Tongue (tissue), 2 donors: Measurements from ENCODE around the gene IGFL1. TPM values are rescaled to one million over a fixed set of nuclear protein-coding genes. Genes with fewer than 3 reads are reported as not detected.
"Not testable (repeated sequence)": the region's sequence is repeated elsewhere in the genome, so short reads cannot be mapped to it uniquely, and the experiment has no call there.

ENCODE experiments used
- DNase-seq: peaks from one replicate; pipeline ENCODE4 v3.0.0-alpha.2; 2015
- total RNA-seq: library from RNA; depleted of rRNA; stranded (reverse); fragments of >200 nt; gene quantifications from one replicate; pipeline ENCODE4 v1.2.3, GENCODE V29; 2014

Gene IGFL1
- total RNA-seq, result not detected

DNA sequence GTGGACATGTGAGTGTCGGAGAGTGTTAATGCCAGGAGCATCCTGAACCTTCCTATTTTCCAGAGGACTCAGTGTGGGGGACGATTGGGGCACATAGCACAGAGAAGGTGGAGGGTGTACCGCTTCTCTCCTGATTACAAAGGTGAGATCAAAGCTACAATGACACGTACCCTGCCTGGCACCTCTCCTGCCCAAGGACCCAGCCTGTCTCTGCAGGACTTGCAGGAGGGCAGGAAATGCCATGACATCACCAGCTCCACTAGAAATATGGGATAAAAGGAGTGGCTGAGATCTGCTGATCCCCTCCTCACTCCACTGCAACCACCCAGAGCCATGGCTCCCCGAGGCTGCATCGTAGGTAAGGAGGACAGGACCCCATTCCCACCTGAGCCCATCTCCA is at the start of gene IGFL1:
TSS of gene IGFL1 (plus strand) at position 301 of the 400 bp plus-strand sequence. CDS start at position 334, 33 bp downstream.
- no peak for DNase-seq

DNA sequence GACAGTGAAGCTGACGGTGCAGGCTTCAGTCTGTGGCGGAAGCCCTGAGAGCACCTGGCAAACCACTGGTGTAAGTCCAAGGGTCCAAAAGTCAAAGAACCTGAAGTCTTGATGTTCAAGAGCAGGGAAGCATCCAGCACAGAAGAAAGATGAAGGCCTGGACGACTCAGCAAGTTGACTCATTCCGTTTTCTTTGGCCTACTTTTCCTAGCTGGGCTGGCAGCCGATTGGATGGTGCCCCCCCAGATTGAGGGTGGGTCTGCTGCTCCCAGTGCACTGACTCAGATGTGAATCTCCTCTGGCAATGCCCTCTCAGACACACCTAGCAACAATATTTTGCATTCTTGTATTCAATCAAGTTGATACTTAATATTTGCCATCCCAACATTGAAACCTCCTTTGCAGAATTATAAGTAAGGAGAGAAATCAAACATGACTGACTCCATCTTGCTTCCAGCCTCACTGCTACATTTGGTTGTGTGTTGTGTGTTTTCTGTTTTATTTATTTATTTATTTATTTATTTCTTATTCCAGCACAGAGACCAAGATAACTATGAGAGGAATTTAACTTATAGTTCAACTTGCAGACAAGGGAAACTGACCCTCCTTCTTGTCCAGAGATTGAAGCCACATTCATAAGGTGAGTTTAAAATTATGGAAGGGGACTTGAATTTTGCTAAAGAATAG is 48.7 kb upstream of the IGFL1 start:
- DNase-seq, result no peak

DNA sequence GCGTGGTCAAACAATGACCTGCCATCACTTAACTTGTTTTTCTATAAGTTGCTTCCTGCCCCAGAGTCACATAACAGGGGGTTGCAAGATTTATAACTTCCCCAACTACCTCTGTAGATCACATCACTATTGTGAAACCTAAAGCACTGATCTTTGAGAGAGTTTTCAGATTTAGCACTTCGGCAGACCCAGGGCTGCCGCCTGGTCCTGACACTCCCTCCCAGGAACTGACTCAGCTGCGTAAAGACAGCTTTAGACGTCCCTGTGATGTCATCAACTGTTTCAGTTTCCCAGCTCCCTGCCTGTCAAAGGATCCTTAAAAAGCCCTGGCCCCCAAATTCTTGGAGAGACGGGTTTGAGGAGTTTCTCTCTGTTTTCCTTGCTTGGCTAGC is 48.2 kb upstream of the IGFL1 start:
- no peak for DNase-seq

DNA sequence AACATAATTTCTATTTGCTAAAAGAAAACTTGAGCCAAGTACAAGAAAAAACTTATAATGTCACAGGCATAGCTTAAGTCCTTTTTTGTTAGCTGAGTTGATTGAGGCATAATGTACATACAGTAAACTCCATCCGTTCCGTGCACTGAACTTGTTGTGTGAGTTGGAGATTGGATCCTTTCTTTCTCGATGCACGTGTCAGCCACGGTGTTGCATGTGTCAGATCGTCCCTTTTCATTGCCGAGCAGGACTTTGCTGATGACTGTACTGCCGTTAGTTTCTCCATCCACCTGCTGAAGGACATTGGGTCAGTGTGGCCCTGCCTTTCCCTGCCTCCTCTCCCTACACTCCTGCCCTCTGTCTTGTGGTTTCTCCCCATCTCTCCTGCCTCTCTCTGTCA is 47.1 kb upstream of the IGFL1 start:
- DNase-seq, result no peak

DNA sequence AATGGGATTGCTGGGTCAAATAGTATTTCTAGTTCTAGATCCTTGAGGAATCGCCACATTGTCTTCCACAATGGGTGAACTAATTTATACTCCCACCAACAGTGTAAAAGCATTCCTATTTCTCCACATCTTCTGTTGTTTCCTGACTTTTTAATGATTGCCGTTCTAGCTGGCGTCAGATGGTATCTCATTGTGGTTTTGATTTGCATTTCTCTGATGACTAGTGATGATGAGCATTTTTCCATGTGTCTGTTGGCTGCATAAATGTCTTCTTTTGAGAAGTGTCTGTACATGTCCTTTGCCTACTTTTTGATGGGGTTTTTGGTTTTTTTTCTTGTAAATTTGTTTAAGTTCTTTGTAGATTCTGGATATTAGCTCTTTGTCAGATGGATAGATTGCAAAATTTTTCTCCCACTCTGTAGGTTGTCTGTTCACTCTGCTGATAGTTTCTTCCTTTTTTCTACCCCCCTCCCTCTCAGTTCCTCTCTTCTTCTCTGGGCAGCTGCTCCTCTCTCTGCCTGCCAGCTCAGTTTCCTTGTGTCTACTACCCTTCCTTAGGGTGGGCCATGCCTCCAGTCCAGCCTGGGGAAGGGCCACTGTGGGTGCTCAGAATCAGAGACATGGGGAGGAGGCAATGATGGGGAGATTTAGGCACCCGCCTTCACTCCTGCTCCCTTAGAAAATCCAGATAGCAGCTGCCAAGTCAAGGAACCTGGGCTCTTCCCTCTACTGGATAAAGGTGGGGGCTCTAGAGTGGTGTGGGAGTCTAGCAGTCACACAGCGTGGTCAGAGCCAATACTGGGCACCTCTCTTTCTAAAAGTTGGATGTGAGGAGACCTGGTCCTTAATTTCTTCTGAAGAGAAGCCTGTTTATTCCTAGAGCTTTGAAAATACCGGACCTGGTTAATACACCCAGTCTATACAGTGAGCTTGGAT is 44.5 kb upstream of the IGFL1 start:
- not testable (repeated sequence) for DNase-seq

DNA sequence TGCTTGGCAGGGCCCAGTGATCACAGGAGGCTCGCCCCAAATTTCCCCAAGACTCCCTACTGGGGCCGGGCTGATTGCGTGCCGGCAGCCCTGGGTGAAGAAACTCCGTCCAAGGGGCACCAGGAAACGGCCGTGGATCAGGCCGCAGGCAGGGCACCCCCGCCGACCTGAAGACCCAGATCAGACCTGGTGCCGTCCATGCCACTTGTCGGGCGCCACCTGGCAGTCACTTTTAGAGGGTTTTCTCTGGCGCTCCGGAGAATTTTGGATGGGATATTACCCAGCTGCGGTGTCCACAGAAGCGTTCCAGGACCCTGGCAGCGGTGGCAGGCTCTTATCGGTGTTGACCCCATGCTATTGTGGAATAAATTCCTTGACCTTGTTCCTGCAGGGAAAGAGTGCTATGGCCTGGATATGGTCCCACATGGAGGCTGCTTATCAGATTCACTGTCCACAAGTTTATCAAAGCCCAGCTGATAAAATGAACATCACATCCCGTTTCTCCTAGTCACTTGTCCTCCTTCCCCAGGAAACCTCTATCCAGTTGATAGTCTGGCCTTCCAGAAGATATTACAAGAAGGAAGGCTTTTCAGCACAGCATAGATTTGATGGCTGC is 43.3 kb upstream of the IGFL1 start:
- no peak for DNase-seq

DNA sequence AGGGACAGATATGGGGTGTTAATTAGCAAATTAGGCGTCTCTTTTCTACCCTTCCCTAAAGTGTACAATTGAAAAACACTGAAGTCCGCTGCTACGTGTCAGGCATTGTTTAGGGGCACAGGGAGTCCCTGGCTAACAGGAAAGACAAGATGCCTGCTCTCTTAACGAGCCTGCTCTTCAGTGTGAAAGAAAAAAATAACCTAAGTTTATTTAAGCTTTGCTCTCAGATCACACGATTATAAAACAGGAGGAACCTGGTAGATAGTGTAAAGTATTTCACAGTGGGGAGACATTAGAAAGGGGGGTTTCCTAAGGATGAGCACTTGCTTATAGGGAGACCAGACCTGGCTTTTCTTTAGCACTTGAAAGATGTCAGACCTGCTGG is 42.8 kb upstream of the IGFL1 start:
- DNase-seq, result peak; percentile 25

DNA sequence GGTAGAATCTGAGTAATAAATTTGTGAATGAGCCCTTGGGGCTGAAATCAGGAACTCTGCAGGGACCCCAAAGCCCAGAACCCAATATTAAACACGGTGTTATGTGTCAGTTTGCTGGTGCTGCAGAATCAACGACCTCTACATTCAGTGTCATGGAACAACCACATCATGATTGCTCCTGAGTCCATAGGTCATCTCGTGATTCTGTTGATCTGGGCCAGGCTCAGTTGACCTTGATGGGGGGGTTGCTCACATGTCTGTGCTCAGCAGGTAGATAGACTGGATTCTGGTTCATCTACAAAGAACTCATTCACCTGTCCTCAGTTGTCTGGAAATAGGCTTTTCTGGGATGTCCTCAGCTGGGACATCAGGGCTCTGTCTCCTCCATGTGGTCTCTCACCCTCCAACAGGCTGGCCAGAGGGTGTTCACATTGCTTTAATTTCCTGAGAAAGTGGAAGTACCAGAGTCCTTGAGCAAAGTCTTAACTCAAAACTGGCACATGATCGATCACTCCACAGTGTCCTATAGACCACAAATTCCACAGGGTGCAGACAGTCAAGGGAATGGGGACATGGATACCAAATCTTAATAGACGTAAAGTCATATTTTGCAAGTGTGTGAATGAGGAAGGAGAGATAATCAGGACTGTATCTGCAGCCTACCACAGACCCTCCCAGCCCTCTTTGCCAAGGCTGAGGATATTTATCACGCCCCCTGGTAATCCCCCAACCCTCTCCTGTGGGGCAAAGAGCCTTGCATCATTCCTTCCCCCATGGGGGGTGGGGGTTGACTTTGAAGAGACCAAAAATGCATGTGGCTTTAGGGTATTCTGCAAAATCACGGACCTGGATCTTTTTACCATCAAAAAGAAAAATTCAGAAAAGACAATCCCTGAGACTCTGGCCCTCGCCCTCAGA is 39.3 kb upstream of the IGFL1 start:
- DNase-seq, result no peak

DNA sequence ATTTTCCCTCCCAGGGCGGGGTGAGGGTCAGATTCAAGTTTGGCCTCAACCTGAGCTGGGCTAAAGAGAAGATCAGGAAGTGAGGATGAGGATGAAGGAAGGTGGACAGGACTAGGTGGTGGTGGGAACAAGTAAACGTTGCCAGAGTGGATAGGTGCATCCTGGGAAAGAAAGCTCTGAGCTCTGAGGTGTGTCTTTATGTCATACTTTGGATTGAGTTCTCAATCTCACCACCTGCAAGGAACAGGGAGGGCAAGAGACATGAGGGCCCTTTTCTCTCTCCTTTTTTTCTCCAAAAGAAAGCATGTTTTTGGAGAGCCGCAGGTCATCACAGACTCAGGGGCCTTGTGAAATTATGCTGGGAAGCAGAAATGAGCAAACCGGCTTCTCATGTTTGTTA is 38.2 kb upstream of the IGFL1 start:
- no peak for DNase-seq

DNA sequence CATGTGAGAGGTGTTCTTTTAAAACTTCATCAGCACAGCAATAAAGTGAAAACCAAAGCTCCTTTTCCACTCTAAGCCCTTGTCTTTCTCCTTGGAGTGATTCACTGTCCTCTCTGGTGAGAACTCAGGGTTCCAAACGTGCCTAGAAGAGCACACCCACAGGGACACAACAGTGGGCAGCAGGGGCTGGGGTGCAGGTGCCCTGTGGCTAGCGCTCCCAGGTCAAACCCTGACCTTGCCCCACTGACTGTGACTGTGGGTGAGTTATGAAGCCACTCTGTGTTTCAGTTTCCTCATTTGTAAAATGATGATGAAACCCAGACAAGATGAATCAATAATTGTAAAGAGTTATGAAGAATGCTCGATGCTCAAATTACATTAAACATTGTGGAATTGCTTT is 37.6 kb upstream of the IGFL1 start:
- DNase-seq, result no peak

DNA sequence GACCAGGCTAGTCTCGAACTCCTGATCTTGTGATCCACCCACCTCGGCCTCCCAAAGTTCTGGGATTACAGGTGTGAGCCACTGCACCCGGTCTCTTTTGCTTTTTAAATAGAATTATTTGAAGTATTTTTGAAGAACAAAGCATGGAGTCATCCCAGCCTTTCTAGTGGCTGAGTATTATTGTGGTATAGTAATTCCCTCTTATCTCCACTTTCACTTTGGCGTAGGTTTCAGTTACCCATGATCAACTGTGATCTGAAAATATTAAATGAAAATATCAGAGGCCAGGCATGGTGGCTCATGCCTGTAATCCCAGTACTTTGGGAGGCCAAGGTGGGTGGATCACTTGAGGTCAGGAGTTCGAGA is 36.9 kb upstream of the IGFL1 start:
- DNase-seq, result not testable (repeated sequence)

DNA sequence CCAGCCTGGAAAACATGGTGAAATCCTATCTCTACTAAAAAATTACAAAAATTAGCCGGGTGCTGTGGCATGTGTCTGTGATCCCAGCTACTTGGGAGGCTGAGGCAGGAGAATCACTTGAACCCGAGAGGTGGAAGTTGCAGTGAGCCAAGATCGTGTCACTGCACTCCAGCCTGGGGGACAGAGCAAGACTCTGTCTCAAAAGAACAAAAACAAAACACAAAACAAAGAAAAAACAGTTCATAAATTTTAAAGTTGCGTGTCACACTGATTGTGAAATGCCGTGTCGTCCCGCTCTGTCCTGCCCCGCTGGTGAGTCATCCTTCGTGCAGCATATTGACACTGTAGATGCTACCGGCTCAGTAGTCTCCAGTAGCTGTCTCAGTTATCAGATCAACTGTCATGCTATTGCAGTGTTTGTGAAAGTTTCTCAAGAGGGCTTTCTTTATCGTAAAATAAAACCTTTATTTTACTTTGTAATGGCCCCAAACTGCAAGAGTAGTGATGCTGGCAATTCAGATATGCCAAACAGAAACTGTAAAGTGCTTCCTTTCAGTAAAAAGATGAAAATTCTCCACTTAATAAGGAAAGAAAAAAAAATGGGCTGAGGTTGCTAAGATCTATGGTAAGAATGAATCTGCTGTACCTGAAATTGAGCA is 36.4 kb upstream of the IGFL1 start:
- no peak for DNase-seq

DNA sequence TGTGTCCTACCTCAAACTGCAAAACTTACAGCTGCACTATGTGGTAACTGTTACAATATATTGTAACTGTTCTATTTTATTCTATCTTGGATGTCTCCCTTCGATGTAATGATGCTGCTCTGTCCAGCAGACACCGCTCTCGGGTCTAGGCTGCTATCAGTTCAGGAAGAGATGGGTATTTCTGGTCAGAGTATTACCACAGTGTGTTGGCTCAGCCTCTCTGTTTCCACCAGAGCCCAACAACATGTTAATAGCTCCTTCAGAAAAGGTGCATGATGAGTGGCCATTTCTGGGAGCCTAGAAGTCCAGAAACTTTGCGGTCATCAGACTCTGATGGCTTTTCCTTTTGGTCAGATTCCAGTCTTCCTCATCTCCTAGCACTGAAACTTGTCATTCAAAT is 35.9 kb upstream of the IGFL1 start:
- DNase-seq, result no peak

DNA sequence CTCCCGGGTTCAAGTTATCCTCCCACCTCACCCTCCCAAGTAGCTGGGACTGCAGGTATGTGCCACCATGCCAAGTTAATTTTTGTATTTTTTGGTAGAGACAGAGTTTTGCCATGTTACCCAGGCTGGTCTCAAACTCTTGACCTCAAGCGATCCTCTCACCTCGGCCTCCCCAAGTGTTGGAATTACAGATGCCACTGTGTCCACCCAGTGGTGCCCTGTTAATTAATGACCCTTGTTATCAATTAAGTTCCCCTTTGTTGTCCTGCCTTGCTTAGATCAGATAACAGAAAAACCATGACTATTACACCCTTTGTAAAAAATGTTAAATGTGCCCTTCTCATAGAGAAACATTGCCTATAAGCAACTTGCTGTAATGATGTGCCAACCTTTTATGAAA is 34.4 kb upstream of the IGFL1 start:
- DNase-seq, result no peak

DNA sequence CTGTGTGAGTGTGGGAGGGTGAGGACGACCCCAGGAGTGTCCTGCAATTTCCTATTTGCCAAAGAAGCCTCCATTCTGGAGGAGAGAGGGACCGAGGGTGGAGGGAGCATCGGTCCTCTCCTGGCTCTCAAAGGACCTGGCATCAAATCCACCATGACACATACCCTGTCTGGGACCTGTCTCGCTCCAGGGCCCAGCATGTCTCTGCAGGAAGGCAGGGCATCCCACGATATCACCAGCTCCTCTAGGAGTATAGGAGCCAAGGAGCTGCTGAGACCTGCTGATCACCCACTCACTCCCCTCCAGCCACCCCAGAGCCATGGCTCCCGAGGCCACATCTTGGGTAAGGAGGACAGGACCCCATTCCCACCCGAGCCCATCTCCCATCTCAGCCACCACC is 33.6 kb upstream of the IGFL1 start:
- DNase-seq, result not testable (repeated sequence)

DNA sequence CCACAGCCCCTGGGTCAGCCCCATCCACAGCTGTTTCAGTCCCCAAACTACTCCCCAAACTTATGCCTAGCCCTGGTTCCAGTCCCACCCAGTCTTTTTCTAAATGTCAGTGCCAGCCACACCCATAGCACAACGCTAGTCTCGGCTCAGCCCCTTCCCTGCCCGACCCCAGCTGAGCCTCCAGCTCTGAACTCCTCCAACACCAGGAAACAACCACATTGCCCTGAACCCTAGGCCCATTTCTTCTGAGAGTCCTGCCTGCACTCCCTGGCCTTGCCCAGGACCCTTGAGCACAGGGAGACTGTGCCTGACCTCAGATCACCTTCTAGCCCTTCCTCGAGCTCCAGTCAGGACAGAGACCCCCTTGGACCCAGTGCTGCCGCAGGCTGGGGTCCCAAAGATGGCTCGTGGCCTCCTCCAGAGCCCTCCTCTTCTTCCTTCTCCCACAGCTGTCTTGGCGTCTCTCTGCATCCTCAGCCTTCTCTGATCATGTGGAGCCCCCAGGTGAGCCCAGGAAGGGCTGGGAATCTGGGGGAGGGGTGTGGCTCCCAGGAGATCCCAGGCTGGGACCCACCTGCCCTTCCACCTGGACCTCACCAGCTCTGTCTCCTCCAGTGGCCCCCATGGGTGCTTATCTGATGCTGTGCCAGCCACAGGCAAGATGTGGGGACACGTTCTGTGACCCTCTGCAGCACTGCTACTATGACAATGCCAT is 33.0 kb upstream of the IGFL1 start:
- no peak for DNase-seq

DNA sequence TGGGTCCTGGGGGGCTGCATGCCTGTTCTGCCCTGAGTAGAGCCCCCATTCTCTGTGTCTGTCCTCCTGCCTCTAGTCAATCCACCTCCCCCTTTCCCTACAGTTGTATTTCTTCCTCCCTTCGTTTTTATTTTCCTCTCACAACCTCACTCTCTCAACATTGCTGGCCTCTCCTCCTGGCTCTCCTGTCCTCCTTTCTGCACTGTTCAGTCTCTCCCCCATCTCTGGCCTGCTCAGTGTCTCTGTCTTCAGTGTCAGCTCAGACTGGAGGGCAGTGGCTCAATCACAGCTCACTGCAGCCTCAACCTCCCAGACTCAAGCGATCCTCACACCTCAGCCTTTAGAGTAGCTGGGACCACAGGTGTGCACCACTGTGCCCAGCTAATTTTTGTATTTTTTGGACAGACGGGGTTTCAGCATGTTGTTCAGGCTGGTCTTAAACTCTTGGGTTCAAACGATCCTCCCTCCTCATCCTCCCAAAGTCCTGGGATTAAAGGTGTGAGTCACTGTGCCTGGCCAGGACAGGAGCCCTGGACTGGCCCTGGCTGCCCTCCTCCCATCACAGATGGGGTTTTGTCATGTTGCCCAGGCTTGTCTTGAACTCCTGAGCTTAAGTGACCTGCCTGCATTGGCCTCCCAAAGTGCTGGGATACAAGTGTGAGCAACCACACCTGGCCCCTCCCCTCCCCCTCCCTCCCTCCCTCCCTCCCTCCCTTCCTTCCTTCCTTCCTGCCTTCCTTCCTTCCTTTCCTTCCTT is 32.0 kb upstream of the IGFL1 start:
- no peak for DNase-seq

DNA sequence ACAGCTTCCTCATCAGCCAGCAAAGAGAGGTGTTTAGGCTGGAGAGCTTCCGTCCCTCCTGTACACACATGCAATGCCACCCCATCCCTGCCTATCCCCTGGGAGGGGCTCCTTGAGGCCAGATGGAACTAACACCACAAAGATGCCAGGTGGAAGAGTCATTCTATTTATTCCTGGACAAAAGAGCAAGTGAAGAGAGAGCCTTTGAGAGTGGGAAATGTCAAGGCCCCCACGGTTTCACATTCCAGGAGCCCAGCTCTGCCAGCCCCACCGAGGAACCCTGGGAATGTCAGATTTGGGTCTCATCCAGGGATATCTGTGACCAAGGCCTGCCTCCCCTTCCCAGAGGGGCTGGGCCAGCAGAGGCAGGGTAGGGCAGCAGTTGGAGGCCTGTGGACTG is 30.8 kb upstream of the IGFL1 start:
- no peak for DNase-seq

DNA sequence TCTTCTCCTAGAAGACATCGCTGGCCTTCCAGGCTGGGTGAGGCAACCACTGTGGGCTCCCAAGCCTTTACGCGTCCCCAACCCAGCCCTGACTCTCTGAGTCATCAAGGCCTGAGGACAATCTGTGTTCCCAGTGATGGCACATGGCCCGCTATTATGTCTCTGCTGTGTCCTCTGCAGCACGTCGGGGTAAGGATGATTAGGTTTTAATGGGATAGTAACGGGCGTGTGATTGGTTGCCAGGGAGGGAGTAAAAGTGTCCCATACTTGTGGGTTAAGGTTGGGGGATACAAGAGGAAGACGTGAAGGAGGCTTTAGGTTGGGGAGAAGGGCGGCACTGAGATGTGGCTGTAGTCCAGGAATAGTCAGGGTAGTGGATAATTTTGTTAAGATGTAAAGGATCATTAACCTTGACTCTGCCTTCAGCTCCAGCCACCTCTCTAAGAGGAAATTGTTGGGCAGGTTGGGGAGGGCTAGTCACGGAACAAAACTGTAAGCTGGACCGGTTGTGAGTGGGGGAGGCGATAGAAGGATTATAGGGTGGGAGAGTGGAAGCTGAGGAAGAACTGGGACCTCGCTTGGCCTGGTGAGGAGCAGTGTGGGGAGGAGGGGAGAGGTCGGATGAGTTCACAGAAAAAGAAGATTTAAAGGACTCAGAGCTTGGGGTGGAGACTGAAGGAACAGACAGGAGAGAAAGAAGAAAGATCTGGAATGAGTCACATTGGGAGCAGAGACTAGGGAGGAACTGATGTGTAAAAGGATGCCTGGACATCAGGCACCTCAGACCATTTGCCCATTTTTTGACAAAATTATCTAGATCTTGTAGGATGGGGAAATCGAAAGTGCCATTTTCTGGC is 27.9 kb upstream of the IGFL1 start:
- no peak for DNase-seq
